NCI-H128 (cell line): ENCODE data around the gene NCOA3.

Source experiments
- DNase-seq: peaks from one replicate; lab custom pipeline; 2025; ENCODE audit not compliant: unreplicated experiment; lab: John Stamatoyannopoulos, UW

NCOA3 gene

GRCh38 chr20:47623206-47623605 lies 121.5 kb downstream of the NCOA3 start:
- no peak for DNase-seq

DNA sequence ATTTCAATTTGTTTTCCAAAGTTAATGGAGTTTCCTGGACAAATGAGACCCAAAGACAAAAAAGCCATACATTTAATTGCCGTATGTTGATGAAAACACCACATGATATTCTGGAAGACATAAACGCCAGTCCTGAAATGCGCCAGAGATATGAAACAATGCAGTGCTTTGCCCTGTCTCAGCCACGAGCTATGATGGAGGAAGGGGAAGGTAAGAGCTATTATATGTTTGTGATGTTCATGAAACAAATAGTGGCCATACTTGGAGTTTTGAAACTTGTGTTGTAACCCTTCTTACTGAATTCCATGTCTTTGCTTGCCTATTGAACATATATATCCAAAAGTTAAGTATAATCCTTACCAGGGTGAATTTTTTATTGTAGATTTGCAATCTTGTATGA lies 125.9 kb downstream of the NCOA3 start:
- DNase-seq = no peak

DNA sequence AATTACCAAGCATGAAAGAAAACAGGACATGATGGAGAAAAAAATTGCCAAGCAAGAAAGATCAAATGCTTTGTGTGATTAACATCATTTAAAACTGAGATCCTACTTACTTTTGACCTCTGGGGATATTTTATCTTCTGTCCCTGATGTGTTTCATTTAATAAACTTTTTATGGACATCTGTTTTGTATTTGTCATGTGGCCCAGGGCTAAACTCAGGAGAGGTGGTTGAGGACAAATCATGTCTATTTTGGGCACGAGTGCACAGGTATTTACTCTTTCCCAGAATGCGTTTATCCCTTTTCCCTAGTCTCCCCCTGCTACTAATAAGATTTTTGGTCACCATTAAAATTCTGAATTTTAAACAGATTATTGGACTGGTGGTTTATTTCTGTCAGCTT lies 128.2 kb downstream of the NCOA3 start:
- DNase-seq = no peak

DNA sequence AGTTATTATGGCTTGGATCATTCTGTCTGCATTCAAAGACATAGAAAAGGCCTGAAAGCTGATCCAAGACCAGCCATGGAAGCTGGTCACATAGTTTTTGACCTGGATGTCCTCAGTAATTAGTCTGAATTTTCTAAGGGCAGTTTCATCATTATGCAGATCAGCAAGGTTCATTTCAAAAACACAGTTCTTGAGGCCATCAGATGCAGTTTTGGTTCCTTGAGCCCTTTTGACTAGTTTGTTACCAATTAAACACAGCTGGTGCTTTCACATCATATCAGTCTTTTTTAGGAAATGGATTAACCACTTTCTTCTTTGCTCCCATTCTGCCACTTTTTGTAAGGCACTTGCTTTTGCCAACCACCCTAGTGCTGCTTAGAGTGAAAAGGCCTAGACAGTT lies 129.4 kb downstream of the NCOA3 start:
- no peak for DNase-seq

DNA sequence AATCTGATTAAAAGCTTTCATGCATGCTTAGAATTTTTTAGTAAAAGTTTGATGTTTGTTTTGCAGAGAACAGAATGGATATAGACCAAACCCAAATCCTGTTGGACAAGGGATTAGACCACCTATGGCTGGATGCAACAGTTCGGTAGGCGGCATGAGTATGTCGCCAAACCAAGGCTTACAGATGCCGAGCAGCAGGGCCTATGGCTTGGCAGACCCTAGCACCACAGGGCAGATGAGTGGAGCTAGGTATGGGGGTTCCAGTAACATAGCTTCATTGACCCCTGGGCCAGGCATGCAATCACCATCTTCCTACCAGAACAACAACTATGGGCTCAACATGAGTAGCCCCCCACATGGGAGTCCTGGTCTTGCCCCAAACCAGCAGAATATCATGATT lies 133.6 kb downstream of the NCOA3 start:
- DNase-seq = no peak

- no peak for DNase-seq
Measured at GRCh38 chr20:47638851-47639250, 137.2 kb downstream of the NCOA3 start.

- no peak for DNase-seq
Measured at GRCh38 chr20:47642118-47642517, 140.4 kb downstream of the NCOA3 start.

GRCh38 chr20:47642624-47643023 lies 140.9 kb downstream of the NCOA3 start:
- no peak for DNase-seq

- no peak for DNase-seq
Measured at GRCh38 chr20:47645632-47646031, 143.9 kb downstream of the NCOA3 start.

DNA sequence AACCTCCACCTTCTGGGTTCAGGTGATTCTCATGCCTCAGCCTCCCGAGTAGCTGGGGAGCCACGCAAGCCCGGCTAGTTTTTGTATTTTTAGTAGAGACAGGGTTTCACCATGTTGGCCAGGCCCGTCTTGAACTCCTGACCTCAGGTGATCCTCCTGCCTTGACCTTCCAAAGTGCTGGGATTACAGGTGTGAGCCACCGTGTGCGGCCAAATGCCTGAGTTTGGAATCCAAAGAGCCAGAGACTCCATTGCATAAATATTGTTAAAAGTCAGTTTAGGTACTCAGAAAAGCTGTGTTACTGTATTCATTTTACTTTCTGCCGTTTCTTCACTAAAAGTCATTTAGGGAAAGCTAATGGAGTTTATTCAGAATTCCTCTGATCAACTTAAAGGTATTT lies 146.3 kb downstream of the NCOA3 start:
- no peak for DNase-seq

GRCh38 chr20:47648943-47649342 lies 147.3 kb downstream of the NCOA3 start:
- DNase-seq = no peak

GRCh38 chr20:47652301-47652700 lies 150.6 kb downstream of the NCOA3 start:
- no peak for DNase-seq

DNA sequence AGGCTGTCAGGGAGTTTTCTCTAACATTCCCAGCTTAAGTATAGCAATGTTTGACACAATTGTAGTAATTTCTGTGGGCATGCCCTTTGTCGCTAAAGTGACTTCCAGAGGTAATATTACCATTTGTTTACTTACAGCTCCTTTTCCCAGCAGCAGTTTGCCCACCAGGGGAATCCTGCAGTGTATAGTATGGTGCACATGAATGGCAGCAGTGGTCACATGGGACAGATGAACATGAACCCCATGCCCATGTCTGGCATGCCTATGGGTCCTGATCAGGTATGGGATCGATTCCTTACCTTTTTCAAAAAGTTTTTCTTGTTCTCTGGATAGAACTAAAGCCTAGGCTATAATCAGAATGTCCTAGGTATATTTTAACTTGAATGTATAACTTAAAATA lies 151.1 kb downstream of the NCOA3 start:
- no peak for DNase-seq

DNA sequence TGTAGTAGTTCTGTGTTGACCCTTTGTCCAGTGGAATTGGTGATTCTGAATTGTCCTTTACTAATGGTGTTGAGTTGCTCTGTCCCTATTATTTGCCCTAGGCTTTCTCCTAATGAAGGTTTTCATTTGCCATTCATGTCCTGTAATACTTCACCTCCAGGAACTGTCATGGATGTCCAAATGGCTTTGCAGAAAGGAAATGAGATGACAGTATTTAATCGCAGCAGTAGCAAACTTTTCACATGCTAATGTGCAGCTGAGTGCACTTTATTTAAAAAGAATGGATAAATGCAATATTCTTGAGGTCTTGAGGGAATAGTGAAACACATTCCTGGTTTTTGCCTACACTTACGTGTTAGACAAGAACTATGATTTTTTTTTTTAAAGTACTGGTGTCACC lies 152.2 kb downstream of the NCOA3 start:
- DNase-seq = no peak

DNA sequence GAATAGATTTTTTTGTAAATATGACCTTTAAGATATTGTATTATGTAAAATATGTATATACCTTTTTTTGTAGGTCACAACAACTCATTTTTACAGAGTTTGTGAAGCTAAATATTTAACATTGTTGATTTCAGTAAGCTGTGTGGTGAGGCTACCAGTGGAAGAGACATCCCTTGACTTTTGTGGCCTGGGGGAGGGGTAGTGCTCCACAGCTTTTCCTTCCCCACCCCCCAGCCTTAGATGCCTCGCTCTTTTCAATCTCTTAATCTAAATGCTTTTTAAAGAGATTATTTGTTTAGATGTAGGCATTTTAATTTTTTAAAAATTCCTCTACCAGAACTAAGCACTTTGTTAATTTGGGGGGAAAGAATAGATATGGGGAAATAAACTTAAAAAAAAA lies 152.7 kb downstream of the NCOA3 start:
- DNase-seq = no peak

DNA sequence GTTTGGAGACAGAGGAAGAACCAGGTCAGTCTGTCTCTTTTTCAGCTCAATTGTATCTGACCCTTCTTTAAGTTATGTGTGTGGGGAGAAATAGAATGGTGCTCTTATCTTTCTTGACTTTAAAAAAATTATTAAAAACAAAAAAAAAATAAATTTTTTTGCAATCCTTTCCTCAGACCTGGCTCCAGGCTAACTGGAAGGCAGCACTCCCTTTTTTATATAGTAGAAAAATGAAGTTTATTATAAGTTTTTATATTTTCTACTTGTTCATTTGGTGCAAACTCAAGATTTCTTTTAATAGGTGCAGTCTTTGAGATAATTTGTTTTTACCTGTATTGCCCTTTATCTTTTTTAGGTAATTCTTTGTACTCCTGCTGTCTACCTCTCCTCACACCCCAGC lies 153.9 kb downstream of the NCOA3 start:
- DNase-seq = no peak

- DNase-seq = no peak
Measured at GRCh38 chr20:47656318-47656717, 154.6 kb downstream of the NCOA3 start.

- DNase-seq = no peak
Measured at GRCh38 chr20:47659904-47660601, 158.4 kb downstream of the NCOA3 start.

GRCh38 chr20:47660602-47660905 lies 158.9 kb downstream of the NCOA3 start:
- no peak for DNase-seq

- no peak for DNase-seq
Measured at GRCh38 chr20:47660983-47661700, 159.5 kb downstream of the NCOA3 start.

DNA sequence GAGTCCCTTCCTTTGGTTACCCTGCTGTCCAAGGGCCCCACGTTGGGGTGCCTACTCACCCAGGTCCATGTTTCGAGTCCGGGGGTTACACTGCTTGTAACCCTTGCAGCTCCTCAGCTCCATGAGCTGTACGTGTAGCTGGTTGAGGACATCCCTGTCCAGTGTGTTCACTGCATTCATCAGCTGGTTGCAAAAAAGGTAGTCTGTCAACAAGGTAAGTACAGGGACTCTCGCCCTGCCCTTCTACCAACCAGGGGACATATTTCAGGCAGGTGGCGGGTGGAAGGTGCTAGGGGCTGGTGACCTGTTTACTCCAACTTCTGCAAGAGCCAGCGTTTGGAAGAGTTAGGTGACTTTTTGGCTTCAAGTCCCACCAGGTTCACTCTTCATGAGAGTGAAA lies 160.0 kb downstream of the NCOA3 start:
- DNase-seq = no peak

GRCh38 chr20:47662483-47663353 lies 161.0 kb downstream of the NCOA3 start:
- DNase-seq = no peak
